GM18870 (cell line): ENCODE data around the gene ADNP.

Experiments used
- ATAC-seq: cut with Tn5 transposase; IDR thresholded peaks from one replicate; pipeline ENCODE4 v1.9.1; 2021; ENCODE audit warnings: moderate library complexity; ENCODE audit not compliant: unreplicated experiment

ADNP gene

GRCh38 chr20:50932691-50933280 lies 1.5 kb upstream of the ADNP start:
- ATAC-seq: no peak

GRCh38 chr20:50932016-50932485 lies 814 bp upstream of the ADNP start:
- no peak for ATAC-seq

- peak; percentile 8 for ATAC-seq
Measured at GRCh38 chr20:50930976-50931305, 296 bp downstream of the ADNP start.

DNA sequence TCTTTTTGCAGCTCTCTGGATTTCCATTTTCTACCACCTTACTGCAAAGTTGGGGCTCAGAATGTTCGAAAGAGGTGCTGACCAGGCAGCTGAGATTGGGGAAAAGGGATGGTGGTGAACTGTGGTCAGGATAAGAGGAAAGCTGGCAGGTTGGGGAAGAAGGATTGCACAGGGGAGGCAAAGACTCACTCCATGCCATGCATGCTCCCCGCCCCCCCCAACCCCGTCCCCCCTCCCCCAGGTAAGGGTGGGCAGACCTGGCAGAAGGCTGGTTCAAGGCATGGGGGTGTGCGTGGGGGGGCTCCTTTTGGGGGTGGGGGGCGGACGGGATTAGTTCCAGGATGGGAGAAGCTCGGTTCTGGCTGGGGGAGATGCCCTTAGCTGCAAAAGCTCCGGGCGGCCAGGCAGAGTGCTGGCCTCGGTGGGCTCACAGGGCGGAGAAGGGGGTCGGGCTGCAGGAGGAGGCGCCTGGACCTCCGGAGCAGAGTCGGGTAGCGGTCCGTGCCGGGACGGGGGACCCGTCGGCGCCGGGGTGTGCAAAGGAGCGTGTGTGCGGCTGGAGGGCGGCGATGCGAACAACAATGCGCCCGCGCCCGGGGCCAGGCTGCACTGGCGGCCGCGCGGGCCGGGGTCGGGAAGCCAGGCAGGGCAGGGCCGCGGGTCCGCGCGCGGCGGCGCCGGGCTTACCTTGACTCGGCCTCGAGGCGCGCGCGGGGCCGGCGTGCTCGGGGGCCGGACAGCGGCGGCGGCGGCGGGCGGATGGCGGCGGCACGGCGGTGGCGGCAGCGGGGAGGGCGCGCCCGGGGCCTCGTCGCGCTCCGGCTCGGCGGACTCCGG lies 880 bp downstream of the ADNP start:
- ATAC-seq: no peak

GRCh38 chr20:50929299-50930138 lies 1.7 kb downstream of the ADNP start:
- ATAC-seq: peak; percentile 73

DNA sequence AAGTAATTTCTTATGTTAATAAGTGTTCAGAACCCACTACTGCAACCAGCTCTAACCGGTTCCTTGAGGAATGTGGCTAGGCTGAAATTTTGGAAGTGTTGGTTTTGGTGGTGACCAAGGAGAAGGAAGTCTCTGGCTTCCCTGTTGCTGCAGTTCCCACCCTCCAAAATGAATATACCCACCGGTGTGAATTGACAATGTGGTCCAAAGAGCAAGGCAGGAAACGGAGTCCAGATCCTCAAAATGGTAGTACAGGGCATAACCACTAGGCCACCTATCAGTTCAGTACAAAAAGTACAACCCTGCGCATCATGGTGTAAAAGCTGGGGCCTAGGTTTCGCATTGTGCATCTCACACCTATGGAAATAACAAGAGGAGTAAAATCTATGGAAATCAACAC lies 2.8 kb downstream of the ADNP start:
- no peak for ATAC-seq

- ATAC-seq: no peak
Measured at GRCh38 chr20:50926530-50926929, 4.7 kb downstream of the ADNP start.

- ATAC-seq: no peak
Measured at GRCh38 chr20:50924261-50924920, 6.8 kb downstream of the ADNP start.

DNA sequence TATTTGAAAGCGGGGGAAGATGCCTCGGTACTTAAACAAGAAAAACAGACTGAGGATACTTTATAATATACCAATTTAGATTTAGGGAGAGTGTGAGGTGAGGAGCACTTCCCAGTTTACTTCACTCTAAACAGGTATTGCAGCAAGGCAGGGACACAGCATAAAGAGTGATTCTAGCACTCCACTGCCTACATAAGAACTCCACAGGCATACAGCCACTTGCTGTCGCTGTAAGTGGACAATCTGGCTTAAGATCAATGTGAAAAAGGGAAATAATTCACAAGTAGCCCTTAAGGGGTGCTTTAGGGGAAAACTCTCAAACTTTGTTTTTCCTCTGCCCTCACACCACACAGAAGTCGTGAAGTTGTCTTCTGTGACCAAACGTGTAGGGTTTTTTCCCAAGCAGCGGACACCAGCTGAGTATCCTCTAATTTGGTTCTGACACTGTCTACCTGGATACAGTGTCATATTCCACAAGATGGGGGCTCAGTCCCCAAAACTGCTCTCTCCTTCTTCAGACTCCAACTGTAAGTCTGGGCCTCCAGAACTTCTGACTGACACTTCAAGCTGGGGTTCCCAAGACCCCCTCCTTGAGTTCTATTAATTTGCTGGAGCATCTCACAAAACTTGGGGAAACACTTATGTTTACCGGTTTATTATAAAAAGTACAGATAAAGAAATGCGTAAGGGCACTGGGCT lies 9.3 kb downstream of the ADNP start:
- ATAC-seq: no peak

GRCh38 chr20:50920997-50921396 lies 10.2 kb downstream of the ADNP start:
- ATAC-seq: no peak

GRCh38 chr20:50919567-50919966 lies 11.7 kb downstream of the ADNP start:
- ATAC-seq: no peak

- no peak for ATAC-seq
Measured at GRCh38 chr20:50918403-50918802, 12.8 kb downstream of the ADNP start.

DNA sequence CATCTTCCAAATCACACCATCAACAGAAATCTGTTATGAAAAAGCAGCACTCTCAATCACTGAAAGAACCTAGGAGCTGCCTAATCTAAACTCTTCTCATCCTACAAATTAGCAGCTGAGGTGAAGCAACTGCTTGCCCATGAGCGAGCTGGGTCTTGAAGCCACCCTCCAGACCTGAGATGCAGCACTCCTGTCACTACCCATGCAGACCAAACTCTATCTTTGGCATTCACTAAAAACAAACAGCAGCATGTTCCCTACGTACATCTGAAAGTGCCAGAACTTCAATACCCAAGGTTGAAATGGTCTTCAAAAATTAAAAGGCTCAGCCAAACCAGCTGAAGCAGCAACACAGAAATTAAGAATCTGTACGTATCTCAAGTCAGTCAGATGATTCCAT lies 14.3 kb downstream of the ADNP start:
- ATAC-seq: no peak

DNA sequence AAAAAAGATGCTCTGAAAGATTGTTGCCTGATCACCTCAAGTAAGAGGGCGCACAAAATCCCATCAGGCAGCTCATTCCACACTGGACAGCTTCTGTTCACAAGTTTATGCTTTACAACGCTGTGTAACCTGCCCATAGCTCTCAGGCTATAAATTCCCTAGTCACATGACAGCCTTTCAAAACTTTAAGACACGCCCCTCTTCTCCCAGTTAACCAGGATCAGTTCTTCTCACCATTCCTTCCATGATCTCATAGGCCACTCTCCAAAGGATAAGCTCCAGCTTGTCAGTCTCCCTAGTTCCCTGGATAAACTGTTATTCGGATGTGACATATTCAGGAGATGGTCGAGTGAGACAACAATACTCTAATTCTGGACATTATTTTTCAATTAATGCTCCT lies 15.0 kb downstream of the ADNP start:
- ATAC-seq: no peak

DNA sequence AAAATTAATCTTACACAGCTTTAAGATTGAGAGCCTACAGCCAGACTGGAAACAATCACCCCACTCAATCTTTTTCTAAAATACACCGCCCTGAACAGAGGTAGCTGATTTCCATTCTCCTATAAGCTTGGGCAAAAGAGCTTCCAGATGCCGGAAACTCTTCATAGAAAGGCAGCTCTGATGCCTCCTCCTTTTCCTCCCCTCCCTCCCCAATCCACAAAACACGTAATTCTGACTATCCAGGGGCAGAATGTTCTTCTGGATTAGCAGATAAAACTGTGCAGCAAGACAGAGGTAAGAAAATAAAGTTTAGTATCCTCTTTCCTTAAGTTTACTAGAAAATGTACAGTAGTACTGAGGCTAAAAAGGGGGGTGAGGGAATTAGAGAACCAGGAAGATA lies 15.8 kb downstream of the ADNP start:
- ATAC-seq: no peak

GRCh38 chr20:50913690-50914375 lies 17.4 kb downstream of the ADNP start:
- no peak for ATAC-seq

- no peak for ATAC-seq
Measured at GRCh38 chr20:50911716-50912115, 19.5 kb downstream of the ADNP start.

GRCh38 chr20:50911030-50911429 lies 20.2 kb downstream of the ADNP start:
- no peak for ATAC-seq

- no peak for ATAC-seq
Measured at GRCh38 chr20:50909413-50909812, 21.8 kb downstream of the ADNP start.

- no peak for ATAC-seq
Measured at GRCh38 chr20:50904067-50904570, 27.1 kb downstream of the ADNP start.
